ENCODE results near the gene ROBO2. TPM values are rescaled to one million over a fixed set of nuclear protein-coding genes. Genes with fewer than 3 reads are reported as not detected.

The ROBO2 gene
- total RNA-seq, 1 experiment from 2014 or later, result not detected

DNA sequence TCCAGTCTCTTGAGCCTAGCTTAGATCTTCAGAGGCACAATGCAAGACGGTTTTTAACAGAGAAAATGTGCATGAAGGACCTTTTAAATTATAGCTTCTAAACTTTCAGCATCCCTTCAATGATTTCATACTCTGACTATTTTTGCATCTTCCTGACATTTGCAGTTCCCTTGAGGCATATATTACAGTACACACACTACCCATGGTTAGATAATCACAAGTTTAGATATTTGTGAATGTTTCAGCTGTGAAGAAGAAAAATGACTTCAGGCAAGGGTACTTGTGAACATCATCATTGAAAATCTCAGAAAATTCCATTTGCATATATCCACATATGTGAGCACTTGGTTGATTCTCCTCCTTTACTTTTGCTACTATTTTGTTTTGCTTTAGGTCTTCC, 341.5 kb downstream of the ROBO2 start:
- Histone ChIP-seq H3K4me1 (ENCODE audit: control insufficient read depth in 1 of 2, insufficient read depth in 2 of 2, low read length in 2 of 2) (no peaks in the 10 kb centered on the region), H3K79me2 (ENCODE audit: insufficient read depth, low read length) (no peaks in the 10 kb centered on the region), H3K27me3 (ENCODE audit: insufficient read depth, low read length) (no peaks in the 10 kb centered on the region), H3K9me2 (ENCODE audit: insufficient read depth) (no peaks in the 10 kb centered on the region), H3K4me2 (ENCODE audit: low read length) (no peak overlapping the region), H2AFZ (ENCODE audit: low read depth, low read length, poor library complexity, severe bottlenecking) (no peak overlapping the region), H3K9me3 (ENCODE audit: control insufficient read depth in 1 of 2, insufficient read depth in 1 of 2, low read depth in 1 of 2, low read length in 2 of 2) (peaks cover 9 to 19% of the 10 kb centered on the region in 2 experiments; a peak in 2 of 4 replicates), H3K36me3 (ENCODE audit: control insufficient read depth in 1 of 2, insufficient read depth in 2 of 2, low read length in 2 of 2) (no peaks in the 10 kb centered on the region), H3K4me3 (replicated peaks in 1 of 2; ENCODE audit: low read depth in 1 of 2, low read length in 2 of 2) (no peak overlapping the region), H4K20me1 (ENCODE audit: insufficient read depth) (no peaks in the 10 kb centered on the region), H3K27ac (ENCODE audit: low read depth, low read length) (no peak overlapping the region), H3K9ac (ENCODE audit: low read length) (no peak overlapping the region)
- BruUV-seq (replicated peaks), result no TSS peak
- ChIA-PET CTCF (no interaction called here), POLR2A (no interaction called here), RAD21 (ENCODE audit: low non-redundant PET in 1 of 2, low total read pairs in 2 of 2, uncharacterized antibody in 2 of 2, unreplicated experiment in 2 of 2) (no interaction called here)
- no peak for DNase-seq (ENCODE audit: low read depth, low spot score)
- intact Hi-C loops (cut with micrococcal nuclease), result no loop called here
- ATAC-seq, result no peak
- TF ChIP-seq ZFX (IDR thresholded peaks at IDR 0.05) (no peak), TCF7L2 (IDR thresholded peaks at IDR 0.05; ENCODE audit: borderline replicate concordance, extremely low read depth, insufficient read depth, insufficient read length) (no peak), FOSL1 (IDR thresholded peaks at IDR 0.05; ENCODE audit: low read depth) (no peak), POLR2AphosphoS5 (IDR thresholded peaks at IDR 0.05; ENCODE audit: low read depth, low read length) (no peak), CEBPB (IDR thresholded peaks at IDR 0.05; ENCODE audit: low read depth) (no peak), MAX (IDR thresholded peaks at IDR 0.05) (no peak), SP1 (IDR thresholded peaks at IDR 0.05; ENCODE audit: low read depth) (no peak), CBX3 (IDR thresholded peaks at IDR 0.05; ENCODE audit: low read depth) (no peak), EZH2 (IDR thresholded peaks at IDR 0.05) (no peak), EGR1 (IDR thresholded peaks at IDR 0.05; ENCODE audit: low read depth) (no peak), SIN3A (IDR thresholded peaks at IDR 0.05; ENCODE audit: low read depth) (no peak), ELF1 (IDR thresholded peaks at IDR 0.05; ENCODE audit: borderline replicate concordance, low read depth) (no peak), EZH2phosphoT487 (IDR thresholded peaks at IDR 0.05; ENCODE audit: borderline replicate concordance) (no peak), RAD21 (IDR thresholded peaks at IDR 0.05; ENCODE audit: low read depth) (no peak), SRF (IDR thresholded peaks at IDR 0.05; ENCODE audit: low read depth) (no peak), YY1 (IDR thresholded peaks at IDR 0.05; ENCODE audit: extremely low read depth, insufficient replicate concordance, low read depth, low read length) (no peak)
- TF ChIP-seq, protein P1, sequence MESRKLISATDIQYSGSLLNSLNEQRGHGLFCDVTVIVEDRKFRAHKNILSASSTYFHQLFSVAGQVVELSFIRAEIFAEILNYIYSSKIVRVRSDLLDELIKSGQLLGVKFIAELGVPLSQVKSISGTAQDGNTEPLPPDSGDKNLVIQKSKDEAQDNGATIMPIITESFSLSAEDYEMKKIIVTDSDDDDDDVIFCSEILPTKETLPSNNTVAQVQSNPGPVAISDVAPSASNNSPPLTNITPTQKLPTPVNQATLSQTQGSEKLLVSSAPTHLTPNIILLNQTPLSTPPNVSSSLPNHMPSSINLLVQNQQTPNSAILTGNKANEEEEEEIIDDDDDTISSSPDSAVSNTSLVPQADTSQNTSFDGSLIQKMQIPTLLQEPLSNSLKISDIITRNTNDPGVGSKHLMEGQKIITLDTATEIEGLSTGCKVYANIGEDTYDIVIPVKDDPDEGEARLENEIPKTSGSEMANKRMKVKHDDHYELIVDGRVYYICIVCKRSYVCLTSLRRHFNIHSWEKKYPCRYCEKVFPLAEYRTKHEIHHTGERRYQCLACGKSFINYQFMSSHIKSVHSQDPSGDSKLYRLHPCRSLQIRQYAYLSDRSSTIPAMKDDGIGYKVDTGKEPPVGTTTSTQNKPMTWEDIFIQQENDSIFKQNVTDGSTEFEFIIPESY (IDR thresholded peaks at IDR 0.05; ENCODE audit: extremely low read depth, insufficient replicate concordance, low read length), result no peak
- TF ChIP-seq, protein P2, sequence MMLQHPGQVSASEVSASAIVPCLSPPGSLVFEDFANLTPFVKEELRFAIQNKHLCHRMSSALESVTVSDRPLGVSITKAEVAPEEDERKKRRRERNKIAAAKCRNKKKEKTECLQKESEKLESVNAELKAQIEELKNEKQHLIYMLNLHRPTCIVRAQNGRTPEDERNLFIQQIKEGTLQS (IDR thresholded peaks at IDR 0.05), result no peak
- TF ChIP-seq, protein P3, sequence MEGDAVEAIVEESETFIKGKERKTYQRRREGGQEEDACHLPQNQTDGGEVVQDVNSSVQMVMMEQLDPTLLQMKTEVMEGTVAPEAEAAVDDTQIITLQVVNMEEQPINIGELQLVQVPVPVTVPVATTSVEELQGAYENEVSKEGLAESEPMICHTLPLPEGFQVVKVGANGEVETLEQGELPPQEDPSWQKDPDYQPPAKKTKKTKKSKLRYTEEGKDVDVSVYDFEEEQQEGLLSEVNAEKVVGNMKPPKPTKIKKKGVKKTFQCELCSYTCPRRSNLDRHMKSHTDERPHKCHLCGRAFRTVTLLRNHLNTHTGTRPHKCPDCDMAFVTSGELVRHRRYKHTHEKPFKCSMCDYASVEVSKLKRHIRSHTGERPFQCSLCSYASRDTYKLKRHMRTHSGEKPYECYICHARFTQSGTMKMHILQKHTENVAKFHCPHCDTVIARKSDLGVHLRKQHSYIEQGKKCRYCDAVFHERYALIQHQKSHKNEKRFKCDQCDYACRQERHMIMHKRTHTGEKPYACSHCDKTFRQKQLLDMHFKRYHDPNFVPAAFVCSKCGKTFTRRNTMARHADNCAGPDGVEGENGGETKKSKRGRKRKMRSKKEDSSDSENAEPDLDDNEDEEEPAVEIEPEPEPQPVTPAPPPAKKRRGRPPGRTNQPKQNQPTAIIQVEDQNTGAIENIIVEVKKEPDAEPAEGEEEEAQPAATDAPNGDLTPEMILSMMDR (IDR thresholded peaks at IDR 0.05 in 2 of 3, conservative IDR thresholded peaks at IDR 0.05 in 1 of 3; ENCODE audit: borderline replicate concordance in 1 of 3, insufficient read depth in 1 of 3, low read depth in 2 of 3, low read length in 2 of 3), result no peak

Data from HCT116 (cell line).